RWPE2 (cell line): ENCODE measurements around the gene NRDC.

ENCODE experiments used
- ATAC-seq: fragments of 200-7000 bp; cut with Tn5 transposase; 3 replicates; pipeline ENCODE4 v1.9.1; 2021; ENCODE audit warnings: low read depth
- DNase-seq: peaks from one replicate; pipeline ENCODE4 v3.0.0-alpha.2; 2020; ENCODE audit warnings: low spot score
- H3K27ac ChIP-seq: fragments of 450-650 bp; 2 replicates; pipeline ENCODE4 v1.5.1; 2017; ENCODE audit warnings: mild to moderate bottlenecking; ENCODE audit not compliant: poor library complexity, severe bottlenecking
- H3K27me3 ChIP-seq: fragments of 250-450 bp; sonication (Bioruptor Pico); 2 replicates; pipeline ENCODE4 v1.5.1; 2021; ENCODE audit warnings: mild to moderate bottlenecking, moderate library complexity; ENCODE audit not compliant: insufficient read depth, poor library complexity, severe bottlenecking
- H3K36me3 ChIP-seq: fragments of 250-450 bp; sonication (Bioruptor Pico); 2 replicates; pipeline ENCODE4 v1.5.1; 2020; ENCODE audit warnings: low read depth, mild to moderate bottlenecking, moderate library complexity
- H3K4me1 ChIP-seq: fragments of 250-450 bp; sonication (Bioruptor Pico); 2 replicates; pipeline ENCODE4 v1.5.1; 2021; ENCODE audit warnings: mild to moderate bottlenecking, moderate library complexity; ENCODE audit not compliant: insufficient read depth, poor library complexity, severe bottlenecking
- H3K4me3 ChIP-seq: fragments of 250-450 bp; sonication (Bioruptor Pico); 2 replicates; pipeline ENCODE4 v1.5.1; 2021; ENCODE audit warnings: mild to moderate bottlenecking, moderate library complexity; ENCODE audit not compliant: severe bottlenecking
- H3K9me3 ChIP-seq: fragments of 250-450 bp; sonication (Bioruptor Pico); 2 replicates; pipeline ENCODE4 v1.5.1; 2021; ENCODE audit warnings: mild to moderate bottlenecking, moderate library complexity; ENCODE audit not compliant: severe bottlenecking
- CTCF ChIP-seq: fragments of 450-650 bp; IDR thresholded peaks from one replicate; pipeline ENCODE4 v1.5.1; 2017; ENCODE audit warnings: mild to moderate bottlenecking, moderate library complexity; ENCODE audit not compliant: poor library complexity, severe bottlenecking

NRDC gene

GRCh38 chr1:51753969-51754368, 124.6 kb downstream of the NRDC start:
- no peak for ATAC-seq
- peaks cover 59% of the 10 kb centered on the region for H3K36me3 ChIP-seq
- DNase-seq: no peak
- no peak overlapping the region for H3K27ac ChIP-seq
- H3K4me3 ChIP-seq: no peak overlapping the region
- peaks cover 10% of the 10 kb centered on the region for H3K4me1 ChIP-seq
- no peaks in the 10 kb centered on the region for H3K9me3 ChIP-seq
- no peaks in the 10 kb centered on the region for H3K27me3 ChIP-seq
- no peak for TF ChIP-seq CTCF

GRCh38 chr1:51752073-51752948, 126.2 kb downstream of the NRDC start:
- Histone ChIP-seq H3K4me3 (no peak overlapping the region), H3K27ac (no peak overlapping the region)

GRCh38 chr1:51750729-51751128, 127.8 kb downstream of the NRDC start:
- H3K4me1 ChIP-seq: peaks cover 10% of the 10 kb centered on the region
- ATAC-seq (peak; percentile 62; the same call in 2 of the 3 replicates), DNase-seq (no peak)
- H3K4me3 ChIP-seq: no peak overlapping the region
- H3K9me3 ChIP-seq: no peaks in the 10 kb centered on the region
- no peaks in the 10 kb centered on the region for H3K27me3 ChIP-seq
- no peak for TF ChIP-seq CTCF
- no peak overlapping the region for H3K27ac ChIP-seq
- peaks cover 71% of the 10 kb centered on the region for H3K36me3 ChIP-seq

More at GRCh38 chr1:51752073-51752948, 126.2 kb downstream of the NRDC start:
- peaks cover 70% of the 10 kb centered on the region for H3K36me3 ChIP-seq
- TF ChIP-seq CTCF: no peak
- peaks cover 10% of the 10 kb centered on the region for H3K4me1 ChIP-seq
- H3K27me3 ChIP-seq: no peaks in the 10 kb centered on the region
- no peaks in the 10 kb centered on the region for H3K9me3 ChIP-seq
- DNase-seq: no peak
- ATAC-seq: no peak

DNA sequence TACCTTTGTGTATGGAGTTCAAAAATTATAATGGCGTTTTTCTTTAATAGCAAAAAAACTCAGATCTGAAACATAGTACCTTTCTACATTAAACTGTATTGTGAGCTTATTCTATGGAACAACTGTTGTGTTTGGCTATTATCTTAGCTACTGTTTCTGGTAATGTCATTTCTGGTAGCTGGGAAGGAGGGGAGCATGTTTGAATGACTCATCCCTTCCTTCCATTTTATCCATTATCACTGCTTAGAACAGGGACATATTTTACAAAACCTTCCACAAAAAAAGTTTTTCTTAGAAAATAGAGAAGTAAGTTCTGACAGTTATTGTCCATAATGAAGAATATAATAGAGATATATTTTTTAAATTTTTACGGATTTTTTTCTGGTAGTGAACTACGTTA, 128.3 kb downstream of the NRDC start:
- TF ChIP-seq CTCF: no peak
- no peaks in the 10 kb centered on the region for H3K27me3 ChIP-seq
- H3K9me3 ChIP-seq: no peaks in the 10 kb centered on the region
- no peak for DNase-seq
- H3K4me3 ChIP-seq: no peak overlapping the region
- H3K4me1 ChIP-seq: peaks cover 10% of the 10 kb centered on the region
- no peak for ATAC-seq
- H3K36me3 ChIP-seq: peaks cover 72% of the 10 kb centered on the region
- H3K27ac ChIP-seq: no peak overlapping the region

GRCh38 chr1:51749151-51749550, 129.4 kb downstream of the NRDC start:
- Histone ChIP-seq H3K4me1 (peaks cover 10% of the 10 kb centered on the region), H3K4me3 (no peak overlapping the region), H3K27ac (no peak overlapping the region), H3K27me3 (no peaks in the 10 kb centered on the region), H3K9me3 (no peaks in the 10 kb centered on the region), H3K36me3 (peaks cover 64% of the 10 kb centered on the region)
- no peak for ATAC-seq
- DNase-seq: no peak
- no peak for TF ChIP-seq CTCF
